Measurements from ENCODE around the gene FANCM.

- TF ChIP-seq CTCF (conservative IDR thresholded peaks at IDR 0.05 in 1 of 2, IDR thresholded peaks at IDR 0.05 in 1 of 2; ENCODE audit: extremely low read depth in 1 of 2, insufficient read depth in 1 of 2, low read depth in 1 of 2, low read length in 2 of 2) = no peak
- no peak for TF ChIP-seq EZH2 (IDR thresholded peaks at IDR 0.05; ENCODE audit: borderline replicate concordance, low read length)
Observed at GRCh38 chr14:45185100-45185814, 49.5 kb downstream of the FANCM start.
